Measurements from ENCODE around the gene TANC1.

The TANC1 gene

GRCh38 chr2:159066541-159067156, 98.2 kb downstream of the TANC1 start:
- no peak for DNase-seq

- no peak for DNase-seq
Observed at GRCh38 chr2:159067971-159068370, 99.5 kb downstream of the TANC1 start.

- DNase-seq = no peak
Observed at GRCh38 chr2:159069229-159069628, 100.8 kb downstream of the TANC1 start.

GRCh38 chr2:159070235-159070634, 101.8 kb downstream of the TANC1 start:
- no peak for DNase-seq

- no peak for DNase-seq
Observed at GRCh38 chr2:159071190-159071915, 102.9 kb downstream of the TANC1 start.

GRCh38 chr2:159072795-159073194, 104.4 kb downstream of the TANC1 start:
- DNase-seq = no peak

GRCh38 chr2:159073256-159073655, 104.8 kb downstream of the TANC1 start:
- DNase-seq = no peak

- DNase-seq = no peak
Observed at GRCh38 chr2:159074605-159075004, 106.2 kb downstream of the TANC1 start.

GRCh38 chr2:159075727-159076126, 107.3 kb downstream of the TANC1 start:
- no peak for DNase-seq

- no peak for DNase-seq
Observed at GRCh38 chr2:159076241-159076640, 107.8 kb downstream of the TANC1 start.

GRCh38 chr2:159077869-159078268, 109.4 kb downstream of the TANC1 start:
- no peak for DNase-seq

- DNase-seq = no peak
Observed at GRCh38 chr2:159078443-159078842, 110.0 kb downstream of the TANC1 start.

- no peak for DNase-seq
Observed at GRCh38 chr2:159080641-159081040, 112.2 kb downstream of the TANC1 start.

GRCh38 chr2:159082119-159082518, 113.7 kb downstream of the TANC1 start:
- no peak for DNase-seq

GRCh38 chr2:159084384-159085370, 116.2 kb downstream of the TANC1 start:
- no peak for DNase-seq

GRCh38 chr2:159086342-159086741, 117.9 kb downstream of the TANC1 start:
- DNase-seq = no peak

GRCh38 chr2:159086826-159087225, 118.4 kb downstream of the TANC1 start:
- DNase-seq = no peak

GRCh38 chr2:159088906-159089305, 120.5 kb downstream of the TANC1 start:
- no peak for DNase-seq

- no peak for DNase-seq
Observed at GRCh38 chr2:159089543-159089942, 121.1 kb downstream of the TANC1 start.

GRCh38 chr2:159090514-159091201, 122.2 kb downstream of the TANC1 start:
- no peak for DNase-seq

GRCh38 chr2:159091381-159091780, 122.9 kb downstream of the TANC1 start:
- DNase-seq = no peak

- no peak for DNase-seq
Observed at GRCh38 chr2:159091976-159092375, 123.5 kb downstream of the TANC1 start.

- DNase-seq = no peak
Observed at GRCh38 chr2:159093497-159093896, 125.1 kb downstream of the TANC1 start.

Measured in islet precursor cell (in vitro differentiated cells).